H1 (cell line): ENCODE data around the gene NXPH1.

Experiments
- ATF2 ChIP-seq: IDR thresholded peaks from 2 replicates; pipeline ENCODE4 v1.6.1; 2012; ENCODE audit warnings: low read length, inconsistent platforms
- CTCF ChIP-seq, 3 experiments: IDR thresholded peaks; 1 replicate in 2 of 3; 2 replicates in 1 of 3; pipeline versions ENCODE4 v1.5.1 to v1.6.1; 2011; ENCODE audit warnings: low read length in 3 of 3, mild to moderate bottlenecking in 3 of 3, inconsistent platforms in 2 of 3, low read depth in 1 of 3, moderate library complexity in 1 of 3; ENCODE audit not compliant: insufficient read depth in 1 of 3; ENCODE audit errors: control extremely low read depth in 1 of 3
- POLR2A ChIP-seq, 2 experiments: IDR thresholded peaks; 1 replicate in 1 of 2; 2 replicates in 1 of 2; pipeline ENCODE4 v1.6.1; 2011; ENCODE audit warnings: low read depth in 2 of 2, low read length in 2 of 2, mild to moderate bottlenecking in 2 of 2; ENCODE audit errors: control extremely low read depth in 1 of 2
- RAD21 ChIP-seq, 2 experiments: IDR thresholded peaks in 1 of 2; conservative IDR thresholded peaks in 1 of 2; 2 replicates each; pipeline ENCODE4 v1.6.1; 2011; ENCODE audit warnings: low read depth in 2 of 2, low read length in 2 of 2, improper control_type of control experiment in 1 of 2, inconsistent platforms in 1 of 2, mild to moderate bottlenecking in 1 of 2, moderate library complexity in 1 of 2
- SIN3A ChIP-seq, 2 experiments: IDR thresholded peaks in 1 of 2; conservative IDR thresholded peaks in 1 of 2; 2 replicates each; pipeline ENCODE4 v1.6.1; 2011 to 2012; ENCODE audit warnings: low read length in 2 of 2, improper control_type of control experiment in 1 of 2, low read depth in 1 of 2, mild to moderate bottlenecking in 1 of 2
- SP4 ChIP-seq: IDR thresholded peaks from 2 replicates; pipeline ENCODE4 v1.6.1; 2012; ENCODE audit warnings: low read length, inconsistent platforms
- YY1 ChIP-seq: IDR thresholded peaks from 2 replicates; pipeline ENCODE4 v1.6.1; 2011; ENCODE audit warnings: low read depth, mild to moderate bottlenecking, low read length

- TF ChIP-seq CTCF (IDR thresholded peaks at IDR 0.05; ENCODE audit: control extremely low read depth in 1 of 3, insufficient read depth in 1 of 3, low read depth in 1 of 3, low read length in 3 of 3) (no peak), SP4 (no peak), ATF2 (no peak), RAD21 (IDR thresholded peaks at IDR 0.05 in 1 of 2, conservative IDR thresholded peaks at IDR 0.05 in 1 of 2; ENCODE audit: low read depth in 2 of 2, low read length in 2 of 2) (no peak), POLR2A (IDR thresholded peaks at IDR 0.05; ENCODE audit: control extremely low read depth in 1 of 2, low read depth in 2 of 2, low read length in 2 of 2) (no peak), SIN3A (conservative IDR thresholded peaks at IDR 0.05 in 1 of 2, IDR thresholded peaks at IDR 0.05 in 1 of 2; ENCODE audit: low read depth in 1 of 2, low read length in 2 of 2) (no peak), YY1 (no peak)
Observed at GRCh38 chr7:8753355-8753754, 319.9 kb downstream of the NXPH1 start.
